HepG2 (cell line): ENCODE data around the gene EEFSEC. TPM values are rescaled to one million over a fixed set of nuclear protein-coding genes. Genes with fewer than 3 reads are reported as not detected.

Experiments used
- BRD4 ChIP-seq: sonication (generic); formaldehyde crosslinking; IDR thresholded peaks from 2 replicates; pipeline ENCODE4 v1.4.0; 2020; ENCODE audit warnings: missing genetic modification reagents
- CSRNP2 ChIP-seq: sonication (generic); formaldehyde crosslinking; conservative IDR thresholded peaks from 2 replicates; pipeline ENCODE4 v1.8.0; 2022; ENCODE audit warnings: low read depth, missing genetic modification reagents
- DDIT3 ChIP-seq: sonication (generic); formaldehyde crosslinking; IDR thresholded peaks from 2 replicates; pipeline ENCODE4 v1.4.0; 2020; ENCODE audit warnings: mild to moderate bottlenecking, missing genetic modification reagents
- FOSL2 ChIP-seq: sonication (generic); formaldehyde crosslinking; IDR thresholded peaks from 2 replicates; pipeline ENCODE4 v1.4.0; 2020; ENCODE audit warnings: missing genetic modification reagents
- FOXK1 ChIP-seq: sonication (generic); formaldehyde crosslinking; IDR thresholded peaks from 2 replicates; pipeline ENCODE4 v1.4.0; 2020; ENCODE audit warnings: low read depth, missing genetic modification reagents, borderline replicate concordance
- GABPB1 ChIP-seq: IDR thresholded peaks from 2 replicates; pipeline ENCODE4 v1.6.1; 2016; ENCODE audit warnings: mild to moderate bottlenecking, missing genetic modification reagents, moderate library complexity, missing compliant biosample characterization
- MAF1 ChIP-seq: sonication (generic); formaldehyde crosslinking; IDR thresholded peaks from 2 replicates; pipeline ENCODE4 v1.5.0; 2020; ENCODE audit warnings: missing genetic modification reagents, borderline replicate concordance
- MEIS2 ChIP-seq: sonication (generic); formaldehyde crosslinking; IDR thresholded peaks from 2 replicates; pipeline ENCODE4 v1.9.0; 2021; ENCODE audit warnings: mild to moderate bottlenecking, missing genetic modification reagents
- MXI1 ChIP-seq: IDR thresholded peaks from 3 replicates; pipeline ENCODE4 v1.6.1; 2012; ENCODE audit warnings: low read depth, low read length, inconsistent platforms, borderline replicate concordance
- TRIM22 ChIP-seq: fragments of 450-650 bp; IDR thresholded peaks from 2 replicates; pipeline ENCODE4 v1.6.1; 2017
- YEATS2 ChIP-seq: sonication (generic); formaldehyde crosslinking; IDR thresholded peaks from 2 replicates; pipeline ENCODE4 v1.4.0; 2020; ENCODE audit warnings: missing genetic modification reagents, borderline replicate concordance
- ZBTB44 ChIP-seq: sonication (generic); formaldehyde crosslinking; IDR thresholded peaks from 2 replicates; pipeline ENCODE4 v1.4.0; 2020; ENCODE audit warnings: missing genetic modification reagents
- ZNF264 ChIP-seq: sonication (generic); formaldehyde crosslinking; IDR thresholded peaks from 2 replicates; pipeline ENCODE4 v1.4.0; 2020; ENCODE audit warnings: missing genetic modification reagents
- ZNF768 ChIP-seq: sonication (generic); formaldehyde crosslinking; IDR thresholded peaks from 2 replicates; pipeline ENCODE4 v1.4.0; 2020; ENCODE audit warnings: missing genetic modification reagents
- polyA plus RNA-seq, 8 experiments: library from polyadenylated mRNA; depleted of rRNA in 3 of 8; stranded (reverse) in 7 of 8; unstranded in 1 of 8; fragments of >200 nt; fragmentation: Illumina TruSeq in 4 of 8; extraction: Trizol in 4 of 8; gene quantifications; 2 replicates each; pipeline versions ENCODE4 v1.2.1 to v1.2.3, GENCODE V29; 2011 to 2016; ENCODE audit warnings: low read depth in 4 of 8, missing spikeins in 1 of 8, mixed read lengths in 1 of 8; ENCODE audit not compliant: insufficient read depth in 1 of 8
- total RNA-seq, 5 experiments: library from RNA; depleted of rRNA; stranded (reverse); fragments of >200 nt; fragmentation: Illumina TruSeq; extraction: Trizol; gene quantifications; 2 replicates each; pipeline ENCODE4 v1.2.3, GENCODE V29; 2016; ENCODE audit warnings: low read depth in 1 of 5
- TF ChIP-seq, protein P1 (sequence below): sonication (generic); formaldehyde crosslinking; IDR thresholded peaks from 2 replicates; pipeline ENCODE4 v1.9.0; 2022; ENCODE audit warnings: missing genetic modification reagents, mild to moderate bottlenecking, borderline replicate concordance
- TF ChIP-seq, protein P2 (sequence below): sonication (generic); formaldehyde crosslinking; IDR thresholded peaks from 2 replicates; pipeline ENCODE4 v1.4.0; 2020; ENCODE audit warnings: missing genetic modification reagents, low read depth, mild to moderate bottlenecking, borderline replicate concordance
- TF ChIP-seq, protein P3 (sequence below): sonication (generic); formaldehyde crosslinking; IDR thresholded peaks from 2 replicates; pipeline ENCODE4 v1.5.0; 2020; ENCODE audit warnings: missing genetic modification reagents, mild to moderate bottlenecking, borderline replicate concordance

EEFSEC gene
- total and polyA plus RNA-seq, 2 of the 13 experiments (the other 11 are each of a cell fraction or from before 2014, with no cell fraction given), result 6.4 to 24.2 TPM

- TF ChIP-seq MXI1 (peak; percentile 96), MAF1 (CRISPR knock-in tag) (0 out of 2 replicates have a peak, but pooled peaks have one; percentile 56), FOSL2 (CRISPR knock-in tag) (peak; percentile 51), TRIM22 (no peak), BRD4 (peak; percentile 62; the same call in 1 of the 2 replicates), YEATS2 (CRISPR knock-in tag) (peak; percentile 94), ZNF264 (peak; percentile 60; the same call in 1 of the 2 replicates), MEIS2 (CRISPR knock-in tag) (peak; percentile 38; the same call in 1 of the 2 replicates), FOXK1 (CRISPR knock-in tag) (peak; percentile 89; the same call in 1 of the 2 replicates), ZBTB44 (CRISPR knock-in tag) (no peak), DDIT3 (no peak), ZNF768 (CRISPR knock-in tag) (peak; percentile 50; the same call in 1 of the 2 replicates), CSRNP2 (CRISPR knock-in tag) (no peak), GABPB1 (peak; percentile 100)
- TF ChIP-seq, protein P1, sequence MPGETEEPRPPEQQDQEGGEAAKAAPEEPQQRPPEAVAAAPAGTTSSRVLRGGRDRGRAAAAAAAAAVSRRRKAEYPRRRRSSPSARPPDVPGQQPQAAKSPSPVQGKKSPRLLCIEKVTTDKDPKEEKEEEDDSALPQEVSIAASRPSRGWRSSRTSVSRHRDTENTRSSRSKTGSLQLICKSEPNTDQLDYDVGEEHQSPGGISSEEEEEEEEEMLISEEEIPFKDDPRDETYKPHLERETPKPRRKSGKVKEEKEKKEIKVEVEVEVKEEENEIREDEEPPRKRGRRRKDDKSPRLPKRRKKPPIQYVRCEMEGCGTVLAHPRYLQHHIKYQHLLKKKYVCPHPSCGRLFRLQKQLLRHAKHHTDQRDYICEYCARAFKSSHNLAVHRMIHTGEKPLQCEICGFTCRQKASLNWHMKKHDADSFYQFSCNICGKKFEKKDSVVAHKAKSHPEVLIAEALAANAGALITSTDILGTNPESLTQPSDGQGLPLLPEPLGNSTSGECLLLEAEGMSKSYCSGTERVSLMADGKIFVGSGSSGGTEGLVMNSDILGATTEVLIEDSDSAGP (CRISPR knock-in tag), result peak; percentile 85
- TF ChIP-seq, protein P2, sequence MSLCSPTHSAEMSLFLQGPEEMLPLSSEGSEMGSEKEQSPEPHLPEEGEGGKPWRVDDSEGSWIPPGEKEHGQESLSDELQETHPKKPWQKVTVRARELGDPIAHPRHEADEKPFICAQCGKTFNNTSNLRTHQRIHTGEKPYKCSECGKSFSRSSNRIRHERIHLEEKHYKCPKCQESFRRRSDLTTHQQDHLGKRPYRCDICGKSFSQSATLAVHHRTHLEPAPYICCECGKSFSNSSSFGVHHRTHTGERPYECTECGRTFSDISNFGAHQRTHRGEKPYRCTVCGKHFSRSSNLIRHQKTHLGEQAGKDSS (CRISPR knock-in tag), result peak; percentile 55; the same call in 1 of the 2 replicates
- TF ChIP-seq, protein P3, sequence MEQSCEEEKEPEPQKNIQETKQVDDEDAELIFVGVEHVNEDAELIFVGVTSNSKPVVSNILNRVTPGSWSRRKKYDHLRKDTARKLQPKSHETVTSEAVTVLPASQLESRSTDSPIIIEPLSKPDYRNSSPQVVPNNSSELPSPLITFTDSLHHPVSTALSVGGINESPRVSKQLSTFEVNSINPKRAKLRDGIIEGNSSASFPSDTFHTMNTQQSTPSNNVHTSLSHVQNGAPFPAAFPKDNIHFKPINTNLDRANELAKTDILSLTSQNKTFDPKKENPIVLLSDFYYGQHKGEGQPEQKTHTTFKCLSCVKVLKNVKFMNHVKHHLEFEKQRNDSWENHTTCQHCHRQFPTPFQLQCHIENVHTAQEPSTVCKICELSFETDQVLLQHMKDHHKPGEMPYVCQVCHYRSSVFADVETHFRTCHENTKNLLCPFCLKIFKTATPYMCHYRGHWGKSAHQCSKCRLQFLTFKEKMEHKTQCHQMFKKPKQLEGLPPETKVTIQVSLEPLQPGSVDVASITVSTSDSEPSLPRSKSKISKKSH (CRISPR knock-in tag), result peak; percentile 74; the same call in 1 of the 2 replicates
These were observed 29.5 kb upstream of the EEFSEC start, which contains the start of gene RUVBL1 (continued) for GRCh38 chr3:128123538-128124368.
